Vagina (tissue), 2 donors: Measurements from ENCODE around the gene CDK9.

Source experiments
- POLR2A ChIP-seq, 2 donors: fragments of 450-650 bp; IDR thresholded peaks; one replicate each; pipeline ENCODE4 v1.6.1; 2017; ENCODE audit warnings: antibody characterized with exemption in 2 of 2, mild to moderate bottlenecking in 2 of 2, moderate library complexity in 2 of 2
- POLR2AphosphoS5 ChIP-seq, 2 donors: sonication (generic); formaldehyde crosslinking; IDR thresholded peaks; one replicate each; pipeline ENCODE4 v1.9.0; 2017; ENCODE audit warnings: antibody characterized with exemption in 2 of 2, mild to moderate bottlenecking in 2 of 2, low read depth in 1 of 2; ENCODE audit not compliant: insufficient read depth in 1 of 2
- TF ChIP-seq, protein P1 (sequence below), 3 experiments: fragments of 450-650 bp in 2 of 3; fragments of 200-600 bp in 1 of 3; sonication (generic) in 1 of 3; IDR thresholded peaks; one replicate each; pipeline ENCODE4 v1.5.1; 2017 to 2019; ENCODE audit warnings: antibody characterized with exemption in 3 of 3, mild to moderate bottlenecking in 2 of 3, moderate library complexity in 2 of 3

- TF ChIP-seq POLR2A (IDR thresholded peaks at IDR 0.05) (no peak), POLR2AphosphoS5 (IDR thresholded peaks at IDR 0.05; ENCODE audit: insufficient read depth in 1 of 2, low read depth in 1 of 2) (no peak)
- TF ChIP-seq, protein P1, sequence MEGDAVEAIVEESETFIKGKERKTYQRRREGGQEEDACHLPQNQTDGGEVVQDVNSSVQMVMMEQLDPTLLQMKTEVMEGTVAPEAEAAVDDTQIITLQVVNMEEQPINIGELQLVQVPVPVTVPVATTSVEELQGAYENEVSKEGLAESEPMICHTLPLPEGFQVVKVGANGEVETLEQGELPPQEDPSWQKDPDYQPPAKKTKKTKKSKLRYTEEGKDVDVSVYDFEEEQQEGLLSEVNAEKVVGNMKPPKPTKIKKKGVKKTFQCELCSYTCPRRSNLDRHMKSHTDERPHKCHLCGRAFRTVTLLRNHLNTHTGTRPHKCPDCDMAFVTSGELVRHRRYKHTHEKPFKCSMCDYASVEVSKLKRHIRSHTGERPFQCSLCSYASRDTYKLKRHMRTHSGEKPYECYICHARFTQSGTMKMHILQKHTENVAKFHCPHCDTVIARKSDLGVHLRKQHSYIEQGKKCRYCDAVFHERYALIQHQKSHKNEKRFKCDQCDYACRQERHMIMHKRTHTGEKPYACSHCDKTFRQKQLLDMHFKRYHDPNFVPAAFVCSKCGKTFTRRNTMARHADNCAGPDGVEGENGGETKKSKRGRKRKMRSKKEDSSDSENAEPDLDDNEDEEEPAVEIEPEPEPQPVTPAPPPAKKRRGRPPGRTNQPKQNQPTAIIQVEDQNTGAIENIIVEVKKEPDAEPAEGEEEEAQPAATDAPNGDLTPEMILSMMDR (IDR thresholded peaks at IDR 0.05), result no peak
Measured at GRCh38 chr9:127762111-127762676, 23.6 kb upstream of the CDK9 start.
